Gastrocnemius medialis (tissue), 4 donors: Measurements from ENCODE around the gene CA14. TPM values are rescaled to one million over a fixed set of nuclear protein-coding genes. Genes with fewer than 3 reads are reported as not detected.
"Not testable (repeated sequence)": the region's sequence is repeated elsewhere in the genome, so short reads cannot be mapped to it uniquely, and the experiment has no call there.

Experiments
- ATAC-seq, 2 donors: fragments of 150-250 bp; one replicate each; pipeline ENCODE4 v1.9.1; 2016
- DNase-seq, 2 donors: peaks; one replicate each; pipeline ENCODE4 v3.0.0-alpha.2; 2019
- H3K27ac ChIP-seq, 4 donors: fragments of 200-600 bp; sonication (generic); 1 replicate in 1 of 4; 2 replicates in 3 of 4; pipeline ENCODE4 v1.5.1; 2016 to 2018; ENCODE audit warnings: mild to moderate bottlenecking in 2 of 4, moderate library complexity in 1 of 4
- H3K27me3 ChIP-seq, 3 donors: fragments of 200-600 bp; sonication (generic) in 2 of 3; 1 replicate in 1 of 3; 2 replicates in 2 of 3; pipeline versions ENCODE4 v1.5.1 to v1.6.0; 2016 to 2019; ENCODE audit warnings: mild to moderate bottlenecking in 1 of 3, moderate library complexity in 1 of 3
- H3K36me3 ChIP-seq, 2 donors: fragments of 200-600 bp; sonication (generic) in 1 of 2; one replicate each; pipeline ENCODE4 v1.5.1; 2017 to 2018
- H3K4me1 ChIP-seq, 2 donors: fragments of 200-600 bp; sonication (generic) in 1 of 2; one replicate each; pipeline ENCODE4 v1.5.1; 2016 to 2017; ENCODE audit warnings: mild to moderate bottlenecking in 2 of 2
- H3K4me3 ChIP-seq, 4 donors: fragments of 200-600 bp; sonication (generic) in 3 of 4; 1 replicate in 1 of 4; 2 replicates in 3 of 4; pipeline ENCODE4 v1.5.1; 2016 to 2019; ENCODE audit warnings: mild to moderate bottlenecking in 2 of 4
- H3K9me3 ChIP-seq, 3 donors: fragments of 200-600 bp; sonication (generic) in 2 of 3; 1 replicate in 1 of 3; 2 replicates in 2 of 3; pipeline ENCODE4 v1.5.1; 2016 to 2019
- CTCF ChIP-seq, 5 experiments: fragments of 450-650 bp in 3 of 5; fragments of 200-600 bp in 2 of 5; sonication (generic) in 2 of 5; IDR thresholded peaks in 4 of 5; conservative IDR thresholded peaks in 1 of 5; 1 replicate in 4 of 5; 2 replicates in 1 of 5; pipeline ENCODE4 v1.5.1; 2016 to 2019; ENCODE audit warnings: antibody characterized with exemption in 5 of 5, mild to moderate bottlenecking in 3 of 5, moderate library complexity in 3 of 5
- POLR2A ChIP-seq, 2 donors: fragments of 450-650 bp; IDR thresholded peaks; one replicate each; pipeline ENCODE4 v1.6.1; 2017; ENCODE audit warnings: antibody characterized with exemption in 2 of 2, mild to moderate bottlenecking in 2 of 2, moderate library complexity in 2 of 2
- in situ Hi-C, 4 donors: fragments of 200-750 bp; cut with MboI; loops; one replicate each; pipeline versions ENCODE4 v1.15.0 to v1.8.0; 2017; ENCODE audit warnings: low sequenced_read_pairs in 4 of 4
- intact Hi-C: fragments of 100-400 bp; cut with DNase I; formaldehyde crosslinking; loops from one replicate; pipeline ENCODE4 v1.15.1; 2023; ENCODE audit warnings: low total_unique reads
- total RNA-seq, 4 donors: library from RNA; depleted of rRNA; stranded (reverse); fragments of >200 nt; gene quantifications; one replicate each; pipeline versions ENCODE4 v1.1.0 to v1.2.3, GENCODE V29; 2016

The CA14 gene
- total RNA-seq, 4 donors from 2014 or later = 0.20 to 3.8 (median 0.31) TPM; not detected in 1

DNA sequence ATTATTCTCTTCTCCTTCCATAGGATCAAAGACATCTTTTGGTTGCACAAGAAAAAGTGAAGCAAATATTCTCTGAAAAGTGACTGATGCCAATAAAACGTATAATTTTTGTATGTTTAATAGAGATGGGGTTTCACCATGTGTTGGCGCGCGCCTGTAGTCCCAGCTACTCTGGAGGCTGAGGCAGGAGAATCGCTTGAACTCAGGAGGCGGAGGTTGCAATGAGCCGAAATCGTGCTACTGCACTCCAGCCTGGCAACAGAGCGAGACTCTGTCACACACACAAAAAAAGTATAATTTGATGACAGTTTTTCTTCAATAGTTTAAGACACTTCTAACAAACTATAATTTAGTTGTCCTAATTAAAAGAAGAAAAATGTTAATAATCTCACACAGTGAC lies 45.5 kb upstream of the CA14 start:
- no peak for TF ChIP-seq POLR2A (IDR thresholded peaks at IDR 0.05)
- no peak for TF ChIP-seq CTCF (IDR thresholded peaks at IDR 0.05 in 4 of 5, conservative IDR thresholded peaks at IDR 0.05 in 1 of 5)
- H3K4me3 ChIP-seq = no peak overlapping the region
- in situ Hi-C loops = no loop called here

DNA sequence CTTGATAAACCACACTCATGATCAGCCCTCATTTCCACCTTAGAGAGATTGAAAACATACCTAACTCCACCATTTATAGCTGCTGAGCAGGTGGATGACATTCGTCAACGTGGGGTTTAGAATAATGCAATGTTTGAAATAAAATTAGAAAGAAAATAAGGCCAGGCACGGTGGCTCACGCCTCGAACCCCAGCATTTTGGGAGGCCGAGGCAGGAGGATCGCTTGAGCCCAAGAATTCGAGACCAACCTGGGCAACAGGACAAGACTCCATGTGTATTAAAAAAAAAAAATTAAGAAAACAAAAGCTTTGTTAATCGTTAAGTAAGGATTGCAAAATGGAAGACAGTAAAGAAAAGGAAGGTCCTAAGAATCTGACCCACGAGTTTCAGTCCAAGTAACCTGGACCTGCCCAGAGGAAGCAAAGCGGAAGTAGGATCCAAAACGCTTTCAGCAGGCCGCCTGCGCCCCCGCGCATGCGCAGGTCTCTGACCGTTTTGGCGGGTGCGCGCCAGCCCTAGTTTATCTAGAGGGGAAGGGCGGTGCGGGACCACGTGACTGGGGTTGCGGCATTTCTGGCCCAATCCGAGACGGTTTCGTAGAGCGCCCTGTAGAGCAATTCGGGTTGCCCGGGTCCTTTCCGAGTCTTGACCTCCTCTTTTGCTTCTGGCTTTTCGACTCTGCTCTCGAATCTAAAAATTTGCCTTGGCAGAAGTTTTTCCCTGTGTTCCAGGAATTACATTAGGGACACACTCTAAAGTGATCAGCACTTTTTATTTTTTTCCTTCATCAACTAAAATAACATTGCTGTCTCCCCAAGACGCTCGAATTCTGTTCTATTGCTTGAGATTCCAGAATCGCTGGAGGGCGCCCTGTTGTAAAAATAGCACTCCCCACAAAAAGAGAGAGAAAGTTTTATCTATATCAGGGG lies 44.1 kb upstream of the CA14 start:
- no peaks in the 10 kb centered on the region for H3K27me3 ChIP-seq
- no peaks in the 10 kb centered on the region for H3K9me3 ChIP-seq
- ATAC-seq (peak; percentile 99 to 100), DNase-seq (peak; percentile 93 to 97)
- TF ChIP-seq CTCF (IDR thresholded peaks at IDR 0.05 in 4 of 5, conservative IDR thresholded peaks at IDR 0.05 in 1 of 5) = peak in 2 of 5 experiments; percentile 13 to 26
- TF ChIP-seq POLR2A (IDR thresholded peaks at IDR 0.05) = peak; percentile 18 to 49
- no peaks in the 10 kb centered on the region for H3K36me3 ChIP-seq
- peak overlapping the region; percentile 75 to 88 (median 86) for H3K27ac ChIP-seq
- in situ Hi-C loops (no loop called here), intact Hi-C loops (loop anchor here (1.0 kb wide), 3 partner anchors 23 to 69 kb away; partner anchors contain the start of genes ANP32E, CIART and PLEKHO1)
- peaks cover 5 to 10% of the 10 kb centered on the region in 2 donors for H3K4me1 ChIP-seq
- H3K4me3 ChIP-seq = peak overlapping the region; percentile 59 to 68 (median 67)

More for the DNA sequence above, 45.5 kb upstream of the CA14 start:
- no peak for DNase-seq
- Histone ChIP-seq H3K36me3 (no peaks in the 10 kb centered on the region), H3K9me3 (no peaks in the 10 kb centered on the region), H3K4me1 (peaks cover 5 to 10% of the 10 kb centered on the region in 2 donors), H3K27ac (no peak overlapping the region), H3K27me3 (no peaks in the 10 kb centered on the region)
- ATAC-seq = no peak
- intact Hi-C loops = no loop called here

- DNase-seq, H3K36me3 ChIP-seq, H3K27me3 ChIP-seq, intact Hi-C loops, in situ Hi-C loops, H3K9me3 ChIP-seq, H3K4me1 ChIP-seq: not testable (repeated sequence)
- ATAC-seq = peak in 1 of 2 donors; percentile 15
- Histone ChIP-seq H3K27ac (peak overlapping the region; percentile 75 to 88 (median 86)), H3K4me3 (peak overlapping the region; percentile 59 to 68 (median 67))
Measured at GRCh38 chr1:150214099-150214756, 43.3 kb upstream of the CA14 start.

GRCh38 chr1:150215855-150216254 lies 41.7 kb upstream of the CA14 start:
- H3K27me3 ChIP-seq, DNase-seq, H3K4me3 ChIP-seq, in situ Hi-C loops, ATAC-seq, H3K9me3 ChIP-seq, H3K36me3 ChIP-seq, intact Hi-C loops, H3K27ac ChIP-seq, H3K4me1 ChIP-seq: not testable (repeated sequence)

- Histone ChIP-seq H3K9me3 (no peaks in the 10 kb centered on the region), H3K4me3 (no peak overlapping the region), H3K4me1 (no peaks in the 10 kb centered on the region), H3K36me3 (peaks cover 0 to 42% of the 10 kb centered on the region in 2 donors), H3K27ac (no peak overlapping the region), H3K27me3 (no peaks in the 10 kb centered on the region)
- DNase-seq (no peak), ATAC-seq (no peak)
- intact Hi-C loops = no loop called here
- in situ Hi-C loops = no loop called here
- TF ChIP-seq POLR2A (IDR thresholded peaks at IDR 0.05) (no peak), CTCF (IDR thresholded peaks at IDR 0.05 in 4 of 5, conservative IDR thresholded peaks at IDR 0.05 in 1 of 5) (peak in 1 of 5 experiments; percentile 25)
Measured at GRCh38 chr1:150221552-150221951, 36.0 kb upstream of the CA14 start.
